ENCODE results near the gene ADPRM.

DNA sequence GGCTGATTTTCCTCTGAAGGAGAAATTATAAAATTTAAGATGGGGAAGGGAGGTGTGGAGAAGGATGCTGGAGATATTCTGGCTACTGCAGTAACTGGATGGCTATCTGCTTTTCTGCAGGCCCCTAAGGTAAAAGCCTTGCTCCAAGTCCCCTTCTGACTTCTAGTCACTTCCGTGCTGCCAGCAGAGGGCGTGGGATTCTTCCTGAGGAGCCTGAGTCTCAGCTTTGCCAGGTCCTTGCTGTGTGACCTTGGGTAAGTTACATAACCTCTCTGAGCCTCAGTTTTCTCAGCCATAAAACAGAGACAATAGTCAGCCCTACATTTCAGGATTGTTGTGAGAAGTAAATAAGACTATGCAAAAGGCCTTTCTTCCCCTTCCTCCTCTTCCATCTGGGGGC lies 56.7 kb downstream of the ADPRM start:
- no peak for TF ChIP-seq TCF7L2 (IDR thresholded peaks at IDR 0.05; ENCODE audit: borderline replicate concordance, low read depth, low read length)
- TF ChIP-seq, protein P1, sequence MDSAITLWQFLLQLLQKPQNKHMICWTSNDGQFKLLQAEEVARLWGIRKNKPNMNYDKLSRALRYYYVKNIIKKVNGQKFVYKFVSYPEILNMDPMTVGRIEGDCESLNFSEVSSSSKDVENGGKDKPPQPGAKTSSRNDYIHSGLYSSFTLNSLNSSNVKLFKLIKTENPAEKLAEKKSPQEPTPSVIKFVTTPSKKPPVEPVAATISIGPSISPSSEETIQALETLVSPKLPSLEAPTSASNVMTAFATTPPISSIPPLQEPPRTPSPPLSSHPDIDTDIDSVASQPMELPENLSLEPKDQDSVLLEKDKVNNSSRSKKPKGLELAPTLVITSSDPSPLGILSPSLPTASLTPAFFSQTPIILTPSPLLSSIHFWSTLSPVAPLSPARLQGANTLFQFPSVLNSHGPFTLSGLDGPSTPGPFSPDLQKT (IDR thresholded peaks at IDR 0.05; ENCODE audit: borderline replicate concordance, low read depth, low read length): no peak
- TF ChIP-seq, protein P2, sequence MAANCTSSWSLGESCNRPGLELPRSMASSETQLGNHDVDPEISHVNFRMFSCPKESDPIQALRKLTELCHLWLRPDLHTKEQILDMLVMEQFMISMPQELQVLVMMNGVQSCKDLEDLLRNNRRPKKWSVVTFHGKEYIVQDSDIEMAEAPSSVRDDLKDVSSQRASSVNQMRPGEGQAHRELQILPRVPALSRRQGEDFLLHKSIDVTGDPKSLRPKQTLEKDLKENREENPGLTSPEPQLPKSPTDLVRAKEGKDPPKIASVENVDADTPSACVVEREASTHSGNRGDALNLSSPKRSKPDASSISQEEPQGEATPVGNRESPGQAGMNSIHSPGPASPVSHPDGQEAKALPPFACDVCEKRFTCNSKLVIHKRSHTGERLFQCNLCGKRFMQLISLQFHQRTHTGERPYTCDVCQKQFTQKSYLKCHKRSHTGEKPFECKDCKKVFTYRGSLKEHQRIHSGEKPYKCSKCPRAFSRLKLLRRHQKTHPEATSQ (tag by site-specific recombination; IDR thresholded peaks at IDR 0.05): no peak
- TF ChIP-seq, protein P3, sequence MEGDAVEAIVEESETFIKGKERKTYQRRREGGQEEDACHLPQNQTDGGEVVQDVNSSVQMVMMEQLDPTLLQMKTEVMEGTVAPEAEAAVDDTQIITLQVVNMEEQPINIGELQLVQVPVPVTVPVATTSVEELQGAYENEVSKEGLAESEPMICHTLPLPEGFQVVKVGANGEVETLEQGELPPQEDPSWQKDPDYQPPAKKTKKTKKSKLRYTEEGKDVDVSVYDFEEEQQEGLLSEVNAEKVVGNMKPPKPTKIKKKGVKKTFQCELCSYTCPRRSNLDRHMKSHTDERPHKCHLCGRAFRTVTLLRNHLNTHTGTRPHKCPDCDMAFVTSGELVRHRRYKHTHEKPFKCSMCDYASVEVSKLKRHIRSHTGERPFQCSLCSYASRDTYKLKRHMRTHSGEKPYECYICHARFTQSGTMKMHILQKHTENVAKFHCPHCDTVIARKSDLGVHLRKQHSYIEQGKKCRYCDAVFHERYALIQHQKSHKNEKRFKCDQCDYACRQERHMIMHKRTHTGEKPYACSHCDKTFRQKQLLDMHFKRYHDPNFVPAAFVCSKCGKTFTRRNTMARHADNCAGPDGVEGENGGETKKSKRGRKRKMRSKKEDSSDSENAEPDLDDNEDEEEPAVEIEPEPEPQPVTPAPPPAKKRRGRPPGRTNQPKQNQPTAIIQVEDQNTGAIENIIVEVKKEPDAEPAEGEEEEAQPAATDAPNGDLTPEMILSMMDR (tag by site-specific recombination; IDR thresholded peaks at IDR 0.05): no peak
- TF ChIP-seq, protein P4, sequence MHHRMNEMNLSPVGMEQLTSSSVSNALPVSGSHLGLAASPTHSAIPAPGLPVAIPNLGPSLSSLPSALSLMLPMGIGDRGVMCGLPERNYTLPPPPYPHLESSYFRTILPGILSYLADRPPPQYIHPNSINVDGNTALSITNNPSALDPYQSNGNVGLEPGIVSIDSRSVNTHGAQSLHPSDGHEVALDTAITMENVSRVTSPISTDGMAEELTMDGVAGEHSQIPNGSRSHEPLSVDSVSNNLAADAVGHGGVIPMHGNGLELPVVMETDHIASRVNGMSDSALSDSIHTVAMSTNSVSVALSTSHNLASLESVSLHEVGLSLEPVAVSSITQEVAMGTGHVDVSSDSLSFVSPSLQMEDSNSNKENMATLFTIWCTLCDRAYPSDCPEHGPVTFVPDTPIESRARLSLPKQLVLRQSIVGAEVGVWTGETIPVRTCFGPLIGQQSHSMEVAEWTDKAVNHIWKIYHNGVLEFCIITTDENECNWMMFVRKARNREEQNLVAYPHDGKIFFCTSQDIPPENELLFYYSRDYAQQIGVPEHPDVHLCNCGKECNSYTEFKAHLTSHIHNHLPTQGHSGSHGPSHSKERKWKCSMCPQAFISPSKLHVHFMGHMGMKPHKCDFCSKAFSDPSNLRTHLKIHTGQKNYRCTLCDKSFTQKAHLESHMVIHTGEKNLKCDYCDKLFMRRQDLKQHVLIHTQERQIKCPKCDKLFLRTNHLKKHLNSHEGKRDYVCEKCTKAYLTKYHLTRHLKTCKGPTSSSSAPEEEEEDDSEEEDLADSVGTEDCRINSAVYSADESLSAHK (tag by site-specific recombination; IDR thresholded peaks at IDR 0.05): no peak
- no peak for TF ChIP-seq ZNF292 (tag by site-specific recombination; IDR thresholded peaks at IDR 0.05; ENCODE audit: borderline replicate concordance, low read depth)
- TF ChIP-seq KLF1 (tag by site-specific recombination; IDR thresholded peaks at IDR 0.05): no peak
- TF ChIP-seq YY1 (tag by site-specific recombination; IDR thresholded peaks at IDR 0.05): no peak
- TF ChIP-seq ZNF670 (tag by site-specific recombination; IDR thresholded peaks at IDR 0.05; ENCODE audit: low read depth): no peak
- TF ChIP-seq, protein P5, sequence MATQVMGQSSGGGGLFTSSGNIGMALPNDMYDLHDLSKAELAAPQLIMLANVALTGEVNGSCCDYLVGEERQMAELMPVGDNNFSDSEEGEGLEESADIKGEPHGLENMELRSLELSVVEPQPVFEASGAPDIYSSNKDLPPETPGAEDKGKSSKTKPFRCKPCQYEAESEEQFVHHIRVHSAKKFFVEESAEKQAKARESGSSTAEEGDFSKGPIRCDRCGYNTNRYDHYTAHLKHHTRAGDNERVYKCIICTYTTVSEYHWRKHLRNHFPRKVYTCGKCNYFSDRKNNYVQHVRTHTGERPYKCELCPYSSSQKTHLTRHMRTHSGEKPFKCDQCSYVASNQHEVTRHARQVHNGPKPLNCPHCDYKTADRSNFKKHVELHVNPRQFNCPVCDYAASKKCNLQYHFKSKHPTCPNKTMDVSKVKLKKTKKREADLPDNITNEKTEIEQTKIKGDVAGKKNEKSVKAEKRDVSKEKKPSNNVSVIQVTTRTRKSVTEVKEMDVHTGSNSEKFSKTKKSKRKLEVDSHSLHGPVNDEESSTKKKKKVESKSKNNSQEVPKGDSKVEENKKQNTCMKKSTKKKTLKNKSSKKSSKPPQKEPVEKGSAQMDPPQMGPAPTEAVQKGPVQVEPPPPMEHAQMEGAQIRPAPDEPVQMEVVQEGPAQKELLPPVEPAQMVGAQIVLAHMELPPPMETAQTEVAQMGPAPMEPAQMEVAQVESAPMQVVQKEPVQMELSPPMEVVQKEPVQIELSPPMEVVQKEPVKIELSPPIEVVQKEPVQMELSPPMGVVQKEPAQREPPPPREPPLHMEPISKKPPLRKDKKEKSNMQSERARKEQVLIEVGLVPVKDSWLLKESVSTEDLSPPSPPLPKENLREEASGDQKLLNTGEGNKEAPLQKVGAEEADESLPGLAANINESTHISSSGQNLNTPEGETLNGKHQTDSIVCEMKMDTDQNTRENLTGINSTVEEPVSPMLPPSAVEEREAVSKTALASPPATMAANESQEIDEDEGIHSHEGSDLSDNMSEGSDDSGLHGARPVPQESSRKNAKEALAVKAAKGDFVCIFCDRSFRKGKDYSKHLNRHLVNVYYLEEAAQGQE (tag by site-specific recombination; IDR thresholded peaks at IDR 0.05): no peak
- TF ChIP-seq ZNF585B (tag by site-specific recombination; IDR thresholded peaks at IDR 0.05): no peak
- TF ChIP-seq ZNF37A (tag by site-specific recombination; IDR thresholded peaks at IDR 0.05): no peak

All from HEK293 (cell line).